SK-N-SH (cell line): ENCODE results near the gene ANO3. TPM values are rescaled to one million over a fixed set of nuclear protein-coding genes. Genes with fewer than 3 reads are reported as not detected.

Experiments
- CTCF ChIA-PET: fragments of 300-600, 350-600 bp; formaldehyde crosslinking; extraction: SDS; loops from one replicate; lab custom pipeline; 2021; lab: Yijun Ruan, JAX
- POLR2A ChIA-PET: fragments of 350-600 bp; sonication (Branson Sonifier 250); formaldehyde crosslinking; extraction: SDS; loops from one replicate; lab custom pipeline; 2020; ENCODE audit warnings: antibody characterized with exemption, inconsistent platforms; lab: Yijun Ruan, JAX
- DNase-seq: peaks from one replicate; pipeline ENCODE4 v3.0.0; 2012
- H2AFZ ChIP-seq: fragments of 200-600 bp; sonication (generic); 2 replicates; pipeline ENCODE4 v1.8.1; 2016; ENCODE audit warnings: antibody characterized with exemption, mild to moderate bottlenecking, low read depth
- H3F3A ChIP-seq: fragments of 200-600 bp; sonication (generic); replicated peaks from 2 replicates; pipeline ENCODE3; 2016; ENCODE audit warnings: antibody characterized with exemption, mild to moderate bottlenecking; ENCODE audit not compliant: insufficient read depth
- H3K27ac ChIP-seq, 2 experiments: fragments of 200-500 bp in 1 of 2; fragments of 200-600 bp in 1 of 2; sonication (Bioruptor generic) in 1 of 2; sonication (generic), shearing (Covaris generic) in 1 of 2; 2 replicates each; pipeline versions ENCODE4 v1.5.1 to v1.6.1; 2014 to 2016; ENCODE audit warnings: low read depth in 2 of 2, inconsistent platforms in 1 of 2, low read length in 1 of 2, mild to moderate bottlenecking in 1 of 2, mixed read lengths in 1 of 2
- H3K27me3 ChIP-seq: fragments of 200-600 bp; sonication (generic), shearing (Covaris generic); 2 replicates; pipeline ENCODE4 v1.6.1; 2016; ENCODE audit warnings: mixed run types; ENCODE audit not compliant: insufficient read depth
- H3K36me3 ChIP-seq, 2 experiments: fragments of 200-500 bp in 1 of 2; fragments of 200-600 bp in 1 of 2; sonication (Bioruptor generic) in 1 of 2; sonication (generic) in 1 of 2; replicated peaks in 1 of 2; 2 replicates each; pipeline versions ENCODE3 to v1.5.1; 2014 to 2016; ENCODE audit warnings: low read length in 1 of 2, mild to moderate bottlenecking in 1 of 2; ENCODE audit not compliant: insufficient read depth in 2 of 2, control insufficient read depth in 1 of 2
- H3K4me1 ChIP-seq, 2 experiments: fragments of 200-500 bp in 1 of 2; fragments of 200-600 bp in 1 of 2; sonication (Bioruptor generic) in 1 of 2; sonication (generic), shearing (Covaris generic) in 1 of 2; 2 replicates each; pipeline versions ENCODE4 v1.5.1 to v1.6.1; 2014 to 2016; ENCODE audit warnings: low read depth in 1 of 2, low read length in 1 of 2, mixed run types in 1 of 2; ENCODE audit not compliant: insufficient read depth in 2 of 2, control insufficient read depth in 1 of 2
- H3K4me2 ChIP-seq: fragments of 200-600 bp; sonication (generic), shearing (Covaris generic); 2 replicates; pipeline ENCODE4 v1.6.1; 2017; ENCODE audit warnings: mixed run types
- H3K4me3 ChIP-seq, 2 experiments: fragments of 200-500 bp in 1 of 2; fragments of 200-600 bp in 1 of 2; sonication (Bioruptor generic) in 1 of 2; sonication (generic), shearing (Covaris generic) in 1 of 2; 2 replicates each; pipeline versions ENCODE4 v1.5.1 to v1.8.1; 2014 to 2016; ENCODE audit warnings: low read depth in 2 of 2, inconsistent platforms in 1 of 2, low read length in 1 of 2, mild to moderate bottlenecking in 1 of 2, mixed read lengths in 1 of 2, moderate library complexity in 1 of 2
- H3K79me2 ChIP-seq: fragments of 200-600 bp; sonication (generic); 2 replicates; pipeline ENCODE4 v1.8.1; 2017; ENCODE audit warnings: mild to moderate bottlenecking; ENCODE audit not compliant: insufficient read depth
- H3K9ac ChIP-seq: fragments of 200-600 bp; sonication (generic); 2 replicates; pipeline ENCODE4 v1.6.1; 2017; ENCODE audit warnings: mixed run types
- H3K9me2 ChIP-seq: fragments of 200-600 bp; sonication (generic); 2 replicates; pipeline ENCODE4 v1.6.1; 2017; ENCODE audit warnings: mixed run types
- H3K9me3 ChIP-seq: fragments of 200-600 bp; sonication (generic); 2 replicates; pipeline ENCODE4 v1.6.1; 2017; ENCODE audit warnings: mixed run types, mild to moderate bottlenecking, moderate library complexity
- H4K20me1 ChIP-seq: fragments of 200-600 bp; sonication (generic); 2 replicates; pipeline ENCODE4 v1.6.1; 2017; ENCODE audit warnings: mild to moderate bottlenecking, mixed run types; ENCODE audit not compliant: insufficient read depth
- CHD2 ChIP-seq: fragments of 150-350 bp; IDR thresholded peaks from 2 replicates; pipeline ENCODE4 v1.6.1; 2018; ENCODE audit warnings: low read length; ENCODE audit not compliant: partially characterized antibody
- EP300 ChIP-seq, 2 experiments: IDR thresholded peaks; 2 replicates each; pipeline versions ENCODE4 v1.4.0 to v1.6.1; 2012; ENCODE audit warnings: borderline replicate concordance in 1 of 2, low read depth in 1 of 2, low read length in 1 of 2
- FOSL2 ChIP-seq: IDR thresholded peaks from 2 replicates; pipeline ENCODE4 v1.4.0; 2012; ENCODE audit warnings: low read depth, mild to moderate bottlenecking, moderate library complexity, borderline replicate concordance
- GATA2 ChIP-seq: sonication (generic); formaldehyde crosslinking; IDR thresholded peaks from 2 replicates; pipeline ENCODE4 v1.5.0; 2020; ENCODE audit warnings: mild to moderate bottlenecking, missing genetic modification reagents
- IRF3 ChIP-seq: fragments of 150-350 bp; IDR thresholded peaks from 2 replicates; pipeline ENCODE4 v1.6.1; 2016; ENCODE audit warnings: mild to moderate bottlenecking, low read depth, low read length
- MXI1 ChIP-seq: IDR thresholded peaks from 2 replicates; pipeline ENCODE4 v1.6.1; 2012; ENCODE audit warnings: mild to moderate bottlenecking, low read depth, low read length, improper control_type of control experiment
- NRF1 ChIP-seq: IDR thresholded peaks from 2 replicates; pipeline ENCODE4 v1.6.1; 2012; ENCODE audit warnings: low read depth, mild to moderate bottlenecking, low read length
- RAD21 ChIP-seq: IDR thresholded peaks from 2 replicates; pipeline ENCODE4 v1.6.1; 2012; ENCODE audit warnings: mild to moderate bottlenecking, low read length
- RFX5 ChIP-seq: IDR thresholded peaks from 2 replicates; pipeline ENCODE4 v1.6.1; 2012; ENCODE audit warnings: mild to moderate bottlenecking, improper control_type of control experiment, low read length
- RXRA ChIP-seq: IDR thresholded peaks from 2 replicates; pipeline ENCODE4 v1.4.0; 2012; ENCODE audit warnings: low read depth, mild to moderate bottlenecking, borderline replicate concordance
- SIN3A ChIP-seq: IDR thresholded peaks from 2 replicates; pipeline ENCODE4 v1.6.1; 2012; ENCODE audit warnings: low read depth, mild to moderate bottlenecking, low read length, moderate library complexity, borderline replicate concordance
- SMC3 ChIP-seq: IDR thresholded peaks from 2 replicates; pipeline ENCODE4 v1.6.1; 2012; ENCODE audit warnings: low read depth, low read length, improper control_type of control experiment
- TAF1 ChIP-seq: IDR thresholded peaks from 2 replicates; pipeline ENCODE4 v1.6.1; 2012; ENCODE audit warnings: low read depth, mild to moderate bottlenecking, low read length, moderate library complexity, borderline replicate concordance
- TCF12 ChIP-seq: IDR thresholded peaks from 2 replicates; pipeline ENCODE4 v1.4.0; 2012
- WGBS: methylation state at CpG from one replicate; pipeline ENCODE4 v1.1.6; 2017; ENCODE audit warnings: low lambda C conversion rate; 5-methylcytosine and 5-hydroxymethylcytosine counted together
- polyA plus RNA-seq, 3 experiments: library from polyadenylated mRNA; depleted of rRNA; stranded (reverse); fragments of >200 nt; gene quantifications; 2 replicates each; pipeline ENCODE4 v1.2.3, GENCODE V29; 2012
- TF ChIP-seq, protein P1 (sequence below): IDR thresholded peaks from 2 replicates; pipeline ENCODE4; 2012
- TF ChIP-seq, protein P2 (sequence below): IDR thresholded peaks from 2 replicates; pipeline ENCODE4 v1.4.0; 2012; ENCODE audit warnings: low read depth, borderline replicate concordance
- TF ChIP-seq, protein P3 (sequence below): IDR thresholded peaks from 2 replicates; pipeline ENCODE4 v1.4.0; 2012; ENCODE audit warnings: low read depth

ANO3 gene
- polyA plus RNA-seq, 1 of the 3 experiments (the other 2 are of a cell fraction) = 0.13 TPM

- POLR2A ChIA-PET = no interaction called here
- no peaks in the 10 kb centered on the region for H4K20me1 ChIP-seq
- CTCF ChIA-PET = no interaction called here
- H3K27ac ChIP-seq = no peak overlapping the region
- no peak overlapping the region for H3K4me3 ChIP-seq
- no peaks in the 10 kb centered on the region for H3F3A ChIP-seq
- H3K9me3 ChIP-seq = no peaks in the 10 kb centered on the region
- no peaks in the 10 kb centered on the region for H3K4me1 ChIP-seq
- no peaks in the 10 kb centered on the region for H3K9me2 ChIP-seq
- H2AFZ ChIP-seq = no peak overlapping the region
- DNase-seq = no peak
- no peaks in the 10 kb centered on the region for H3K79me2 ChIP-seq
- no peak overlapping the region for H3K4me2 ChIP-seq
- no peak overlapping the region for H3K9ac ChIP-seq
- H3K27me3 ChIP-seq = no peaks in the 10 kb centered on the region
- H3K36me3 ChIP-seq = no peaks in the 10 kb centered on the region
- TF ChIP-seq IRF3 (no peak), GATA2 (CRISPR knock-in tag) (no peak), EP300 (IDR thresholded peaks at IDR 0.05; ENCODE audit: borderline replicate concordance in 1 of 2, low read depth in 1 of 2, low read length in 1 of 2) (no peak), CHD2 (no peak), TCF12 (no peak), NRF1 (no peak), TAF1 (no peak), RAD21 (no peak), MXI1 (no peak), RFX5 (no peak)
- TF ChIP-seq, protein P1, sequence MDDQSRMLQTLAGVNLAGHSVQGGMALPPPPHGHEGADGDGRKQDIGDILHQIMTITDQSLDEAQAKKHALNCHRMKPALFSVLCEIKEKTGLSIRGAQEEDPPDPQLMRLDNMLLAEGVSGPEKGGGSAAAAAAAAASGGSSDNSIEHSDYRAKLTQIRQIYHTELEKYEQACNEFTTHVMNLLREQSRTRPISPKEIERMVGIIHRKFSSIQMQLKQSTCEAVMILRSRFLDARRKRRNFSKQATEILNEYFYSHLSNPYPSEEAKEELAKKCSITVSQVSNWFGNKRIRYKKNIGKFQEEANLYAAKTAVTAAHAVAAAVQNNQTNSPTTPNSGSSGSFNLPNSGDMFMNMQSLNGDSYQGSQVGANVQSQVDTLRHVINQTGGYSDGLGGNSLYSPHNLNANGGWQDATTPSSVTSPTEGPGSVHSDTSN = no peak
- TF ChIP-seq, protein P2, sequence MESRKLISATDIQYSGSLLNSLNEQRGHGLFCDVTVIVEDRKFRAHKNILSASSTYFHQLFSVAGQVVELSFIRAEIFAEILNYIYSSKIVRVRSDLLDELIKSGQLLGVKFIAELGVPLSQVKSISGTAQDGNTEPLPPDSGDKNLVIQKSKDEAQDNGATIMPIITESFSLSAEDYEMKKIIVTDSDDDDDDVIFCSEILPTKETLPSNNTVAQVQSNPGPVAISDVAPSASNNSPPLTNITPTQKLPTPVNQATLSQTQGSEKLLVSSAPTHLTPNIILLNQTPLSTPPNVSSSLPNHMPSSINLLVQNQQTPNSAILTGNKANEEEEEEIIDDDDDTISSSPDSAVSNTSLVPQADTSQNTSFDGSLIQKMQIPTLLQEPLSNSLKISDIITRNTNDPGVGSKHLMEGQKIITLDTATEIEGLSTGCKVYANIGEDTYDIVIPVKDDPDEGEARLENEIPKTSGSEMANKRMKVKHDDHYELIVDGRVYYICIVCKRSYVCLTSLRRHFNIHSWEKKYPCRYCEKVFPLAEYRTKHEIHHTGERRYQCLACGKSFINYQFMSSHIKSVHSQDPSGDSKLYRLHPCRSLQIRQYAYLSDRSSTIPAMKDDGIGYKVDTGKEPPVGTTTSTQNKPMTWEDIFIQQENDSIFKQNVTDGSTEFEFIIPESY = no peak
- 55% methylated on average over 5 of the region's 5 CpGs for WGBS
Measured at GRCh38 chr11:26348776-26349175, 16.8 kb downstream of the ANO3 start.

DNA sequence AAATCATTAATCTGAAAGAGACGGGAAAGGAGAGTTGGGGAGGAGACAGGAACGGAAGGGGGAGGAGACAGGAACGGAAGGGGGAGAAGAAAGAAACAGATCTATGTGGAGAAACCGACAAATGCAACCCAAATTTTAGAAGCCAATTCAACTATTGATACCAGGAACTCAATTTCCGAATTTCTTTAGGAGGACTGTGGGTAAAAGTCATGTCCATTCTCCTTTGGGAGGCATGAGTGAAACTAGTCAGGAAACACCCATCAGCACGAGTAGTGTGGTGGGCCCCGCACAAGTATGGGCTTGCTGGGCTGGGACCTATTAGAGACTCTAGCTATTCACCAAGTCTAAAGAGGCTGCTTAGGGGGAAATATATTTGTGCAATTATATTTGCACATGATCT is 18.1 kb downstream of the ANO3 start:
- no peak for DNase-seq
- H3K27ac ChIP-seq = no peak overlapping the region
- no peaks in the 10 kb centered on the region for H3K36me3 ChIP-seq
- TF ChIP-seq FOSL2 = no peak
- TF ChIP-seq SMC3 = no peak
- no peak for TF ChIP-seq RXRA
- TF ChIP-seq, protein P3, sequence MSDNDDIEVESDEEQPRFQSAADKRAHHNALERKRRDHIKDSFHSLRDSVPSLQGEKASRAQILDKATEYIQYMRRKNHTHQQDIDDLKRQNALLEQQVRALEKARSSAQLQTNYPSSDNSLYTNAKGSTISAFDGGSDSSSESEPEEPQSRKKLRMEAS = no peak
- TF ChIP-seq, protein P1 = no peak
- no peak for TF ChIP-seq EP300 (IDR thresholded peaks at IDR 0.05; ENCODE audit: borderline replicate concordance in 1 of 2, low read depth in 1 of 2, low read length in 1 of 2)
- no peak for TF ChIP-seq SIN3A
- H3F3A ChIP-seq = no peaks in the 10 kb centered on the region
- WGBS = 69% methylated on average over 7 of the region's 7 CpGs
- H3K4me3 ChIP-seq = no peak overlapping the region
- H3K4me1 ChIP-seq = no peaks in the 10 kb centered on the region
- no peak overlapping the region for H3K9ac ChIP-seq
- no peaks in the 10 kb centered on the region for H3K27me3 ChIP-seq
- no peaks in the 10 kb centered on the region for H3K79me2 ChIP-seq
- no peaks in the 10 kb centered on the region for H3K9me3 ChIP-seq
- no peak overlapping the region for H3K4me2 ChIP-seq
- H2AFZ ChIP-seq = no peak overlapping the region
- no peaks in the 10 kb centered on the region for H4K20me1 ChIP-seq
- no peaks in the 10 kb centered on the region for H3K9me2 ChIP-seq
- ChIA-PET POLR2A (no interaction called here), CTCF (no interaction called here)
